IMR-90 (cell line): Measurements from ENCODE around the gene ROBO1.

Experiments
- BHLHE40 ChIP-seq: fragments of 150-350 bp; IDR thresholded peaks from 2 replicates; pipeline ENCODE4 v1.6.1; 2016; ENCODE audit warnings: mild to moderate bottlenecking, low read depth, low read length
- CHD1 ChIP-seq: IDR thresholded peaks from 2 replicates; pipeline ENCODE4 v1.6.1; 2012; ENCODE audit warnings: low read depth, low read length, improper control_type of control experiment
- CTCF ChIP-seq: conservative IDR thresholded peaks from 2 replicates; pipeline ENCODE4 v1.5.1; 2012; ENCODE audit warnings: mild to moderate bottlenecking, low read depth, low read length, improper control_type of control experiment
- MAFK ChIP-seq: IDR thresholded peaks from 2 replicates; pipeline ENCODE4 v1.6.1; 2012; ENCODE audit warnings: low read depth, low read length, improper control_type of control experiment
- MXI1 ChIP-seq: IDR thresholded peaks from 2 replicates; pipeline ENCODE4 v1.6.1; 2012; ENCODE audit warnings: low read depth, mild to moderate bottlenecking, low read length, moderate library complexity, borderline replicate concordance
- POLR2A ChIP-seq: IDR thresholded peaks from 2 replicates; pipeline ENCODE4 v1.6.1; 2012; ENCODE audit warnings: mild to moderate bottlenecking, low read depth, low read length
- RAD21 ChIP-seq: IDR thresholded peaks from 2 replicates; pipeline ENCODE4 v1.6.1; 2012; ENCODE audit warnings: low read length, improper control_type of control experiment
- RFX5 ChIP-seq: IDR thresholded peaks from 2 replicates; pipeline ENCODE4 v1.8.0; 2012; ENCODE audit warnings: low read depth, mild to moderate bottlenecking, low read length, moderate library complexity
- SMC3 ChIP-seq: fragments of 150-350 bp; IDR thresholded peaks from 2 replicates; pipeline ENCODE4 v1.6.1; 2016; ENCODE audit warnings: low read depth, mild to moderate bottlenecking, antibody characterized with exemption, low read length, moderate library complexity

- no peak for TF ChIP-seq CTCF
- TF ChIP-seq POLR2A: no peak
- no peak for TF ChIP-seq SMC3
- TF ChIP-seq MAFK: no peak
- TF ChIP-seq MXI1: no peak
- no peak for TF ChIP-seq BHLHE40
- TF ChIP-seq CHD1: no peak
- TF ChIP-seq RAD21: no peak
- TF ChIP-seq RFX5: no peak
Measured at GRCh38 chr3:78870484-78870883, 897.3 kb downstream of the ROBO1 start.
